NCI-H345 (cell line): ENCODE measurements around the gene TRPC1.
"Not testable (repeated sequence)": the region's sequence is repeated elsewhere in the genome, so short reads cannot be mapped to it uniquely, and the experiment has no call there.

Experiments
- DNase-seq: peaks from one replicate; lab custom pipeline; 2025; lab: John Stamatoyannopoulos, UW

The TRPC1 gene

DNA sequence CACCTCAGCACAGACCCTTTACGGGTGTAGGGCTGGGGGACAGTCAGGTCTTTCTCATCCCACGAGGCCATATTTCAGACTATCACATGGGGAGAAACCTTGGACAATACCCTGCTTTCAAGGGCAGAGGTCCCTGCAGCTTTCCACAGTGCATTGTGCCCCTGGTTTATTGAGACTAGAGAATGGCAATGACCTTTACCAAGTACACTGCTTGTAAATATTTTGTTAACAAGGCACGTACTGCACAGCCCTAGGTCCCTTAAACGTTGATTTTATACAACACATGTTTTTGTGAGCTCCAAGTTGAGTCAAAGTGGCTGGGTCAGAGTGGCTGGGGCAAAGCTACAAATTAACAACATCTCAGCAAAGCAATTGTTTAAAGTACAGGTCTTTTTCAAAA is 28.8 kb downstream of the TRPC1 start:
- DNase-seq: not testable (repeated sequence)

DNA sequence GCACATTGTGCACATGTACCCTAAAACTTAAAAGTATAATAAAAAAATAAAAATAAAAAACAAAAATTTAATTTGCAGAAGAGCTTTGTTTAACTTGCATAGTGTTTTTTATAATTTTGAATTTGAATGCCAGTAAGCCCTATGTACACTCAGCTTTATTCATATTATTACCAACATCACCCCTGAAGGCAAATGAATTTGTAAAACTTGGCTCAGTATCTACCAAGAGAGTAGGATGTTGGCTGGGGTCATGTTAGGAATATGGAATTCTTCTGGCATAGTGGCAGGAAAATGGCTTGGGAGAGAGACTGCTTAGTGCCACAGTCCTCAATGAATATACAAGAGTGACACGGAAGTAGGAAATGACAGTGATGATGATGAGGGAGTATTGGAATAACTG is 30.7 kb downstream of the TRPC1 start:
- no peak for DNase-seq

GRCh38 chr3:142768338-142768737 is 44.5 kb downstream of the TRPC1 start:
- no peak for DNase-seq

- DNase-seq: no peak
Measured at GRCh38 chr3:142777927-142778326, 54.1 kb downstream of the TRPC1 start.

DNA sequence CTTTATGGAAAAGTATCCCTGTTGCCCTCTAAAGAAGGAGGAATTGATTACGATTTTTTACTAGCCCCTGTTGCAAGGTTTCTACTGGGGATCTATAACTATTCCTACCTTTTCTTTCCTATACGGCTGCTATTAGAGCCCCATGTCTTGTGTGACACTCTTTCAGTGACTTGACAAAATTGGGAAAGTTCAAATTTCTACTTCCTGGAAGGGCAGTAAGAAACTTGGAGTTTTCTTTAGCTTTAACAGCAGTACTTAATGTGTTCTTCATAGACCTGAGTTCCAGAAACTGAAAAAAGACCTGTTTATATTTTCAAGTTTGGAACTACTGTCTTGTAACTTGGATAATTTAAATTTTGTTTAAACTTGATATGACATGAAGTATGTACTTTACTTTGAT is 54.7 kb downstream of the TRPC1 start:
- DNase-seq: no peak

- no peak for DNase-seq
Measured at GRCh38 chr3:142779591-142779990, 55.8 kb downstream of the TRPC1 start.

GRCh38 chr3:142782616-142783015 is 58.8 kb downstream of the TRPC1 start:
- DNase-seq: no peak

DNA sequence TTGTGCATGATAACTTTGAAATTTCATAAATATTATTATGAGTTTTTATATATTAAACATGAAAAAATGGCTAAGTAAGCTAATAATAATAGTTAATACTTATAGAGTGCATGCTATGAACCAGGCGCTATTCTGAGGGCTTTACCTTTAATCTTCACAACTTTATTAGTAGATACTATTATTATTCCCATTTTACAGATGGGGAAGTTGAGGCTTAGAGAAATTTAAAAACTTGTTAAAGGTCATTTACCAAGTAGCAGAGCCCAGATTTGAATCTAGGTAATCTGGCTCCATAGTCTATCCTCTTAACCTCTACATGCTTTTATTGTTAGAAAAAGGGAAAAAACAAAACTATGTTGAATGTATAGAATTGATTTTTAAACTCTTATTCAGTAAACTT is 60.4 kb downstream of the TRPC1 start:
- DNase-seq: no peak

DNA sequence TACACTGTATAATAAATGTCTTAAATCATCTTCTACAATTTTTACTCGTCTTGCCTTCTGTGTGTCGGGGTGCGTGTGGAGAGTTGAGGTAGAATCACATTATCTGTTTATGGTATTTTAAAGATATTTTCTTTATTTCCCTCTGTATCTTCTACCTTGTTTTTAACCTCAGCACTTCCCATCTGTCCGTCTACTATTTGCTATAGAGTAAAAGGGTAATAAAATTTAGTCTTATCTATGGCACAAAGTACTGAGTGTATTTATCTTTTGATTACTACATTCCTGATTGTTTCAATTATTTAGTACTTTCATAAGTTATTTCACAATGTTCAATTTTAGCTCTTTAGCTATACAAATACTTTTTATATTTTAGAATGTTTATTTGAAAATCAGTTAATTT is 62.2 kb downstream of the TRPC1 start:
- no peak for DNase-seq

GRCh38 chr3:142787719-142788118 is 63.9 kb downstream of the TRPC1 start:
- no peak for DNase-seq

DNA sequence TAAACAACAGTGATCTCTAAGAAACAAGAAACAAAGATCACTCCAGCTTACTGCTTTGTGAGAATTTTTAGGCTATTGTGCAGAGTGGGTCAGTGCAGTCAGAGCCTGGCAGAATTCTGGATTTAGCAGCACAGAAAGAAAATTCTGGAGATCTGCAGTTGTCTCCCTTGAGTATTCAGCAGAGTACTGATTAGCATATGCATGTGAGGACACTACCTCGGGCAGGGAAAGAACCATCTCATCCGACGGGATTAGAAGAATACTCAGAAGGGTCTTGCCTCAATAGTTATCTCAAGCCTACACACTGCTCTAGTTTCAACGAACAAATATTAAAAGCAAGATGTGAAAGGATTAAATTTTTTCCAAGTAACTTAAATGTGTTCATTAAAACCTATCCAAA is 70.7 kb downstream of the TRPC1 start:
- DNase-seq: no peak

GRCh38 chr3:142795332-142795731 is 71.5 kb downstream of the TRPC1 start:
- DNase-seq: no peak

DNA sequence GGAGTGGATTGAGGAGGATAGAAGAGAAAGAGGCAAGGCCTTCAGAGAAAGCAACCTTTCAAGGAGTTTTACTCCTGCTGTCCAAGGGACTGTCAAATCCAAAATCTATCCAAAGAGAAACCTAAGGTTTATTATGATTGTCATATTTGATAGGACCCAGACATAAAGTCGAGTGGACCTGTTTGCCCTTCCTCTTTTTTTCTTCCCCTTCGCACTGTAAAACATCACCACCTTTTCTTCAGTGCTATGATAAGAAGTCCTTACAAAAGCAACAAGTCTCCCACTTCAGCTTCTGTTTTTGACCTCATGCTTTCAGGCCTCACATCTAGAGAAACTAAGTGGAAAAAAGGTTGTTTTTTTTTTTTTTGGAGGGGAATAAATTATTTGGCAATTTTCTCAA is 73.0 kb downstream of the TRPC1 start:
- DNase-seq: no peak

DNA sequence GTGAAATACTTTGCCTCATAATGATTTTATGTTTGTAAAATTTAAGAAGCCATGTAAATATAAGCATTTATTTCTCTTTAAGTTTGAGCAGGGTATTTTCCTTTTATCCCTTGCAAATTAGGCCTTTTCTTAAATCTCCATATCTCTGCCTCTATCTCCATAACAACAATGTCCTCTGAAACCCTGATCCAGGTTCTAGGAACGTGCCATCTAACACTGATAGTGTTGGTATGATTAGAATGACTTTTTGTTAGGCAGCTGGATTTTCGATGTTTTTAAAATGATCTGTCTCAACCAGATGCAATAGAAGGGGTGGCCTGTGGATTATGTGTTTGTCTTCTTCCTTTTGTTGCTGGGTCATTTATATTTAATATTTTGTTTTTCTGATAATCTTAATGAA is 77.9 kb downstream of the TRPC1 start:
- no peak for DNase-seq

- DNase-seq: no peak
Measured at GRCh38 chr3:142802891-142803290, 79.1 kb downstream of the TRPC1 start.

DNA sequence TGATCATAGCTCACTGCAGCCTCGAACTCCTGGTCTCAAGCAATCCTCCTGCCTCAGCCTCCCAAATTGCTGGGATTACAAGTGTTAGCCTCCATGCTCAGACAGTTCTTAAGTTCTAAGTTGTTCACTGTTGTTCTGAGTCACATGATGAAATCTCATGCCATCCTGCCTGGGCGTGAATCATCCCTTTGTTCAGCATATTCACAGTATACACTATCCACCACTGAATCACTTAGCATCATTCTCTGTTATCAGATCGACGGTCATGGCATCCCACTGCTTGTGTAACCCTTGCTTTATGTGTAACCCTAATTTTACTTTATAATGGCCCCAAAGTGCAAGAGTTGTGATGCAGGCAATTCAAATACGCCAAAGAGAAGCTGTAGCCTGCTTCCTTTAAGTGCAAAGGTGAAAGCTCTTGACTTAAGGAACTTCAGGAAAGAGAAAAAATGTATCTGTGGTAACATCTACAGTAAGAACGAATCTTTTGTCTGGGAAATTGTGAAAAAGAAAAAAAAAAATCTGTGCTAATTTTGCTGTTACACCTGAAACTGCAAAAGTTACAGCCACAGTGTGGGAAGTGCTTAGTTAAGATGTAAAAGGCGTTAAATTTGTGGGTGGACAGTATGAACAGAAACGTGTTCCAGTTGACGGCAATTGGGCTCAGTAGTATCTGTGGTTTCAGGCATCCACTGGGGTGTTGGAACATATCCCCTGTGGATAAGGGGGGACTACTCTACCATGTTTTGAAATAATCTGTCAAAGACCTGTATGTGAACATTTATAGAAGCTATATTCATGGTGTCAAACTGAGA is 84.5 kb downstream of the TRPC1 start:
- no peak for DNase-seq

DNA sequence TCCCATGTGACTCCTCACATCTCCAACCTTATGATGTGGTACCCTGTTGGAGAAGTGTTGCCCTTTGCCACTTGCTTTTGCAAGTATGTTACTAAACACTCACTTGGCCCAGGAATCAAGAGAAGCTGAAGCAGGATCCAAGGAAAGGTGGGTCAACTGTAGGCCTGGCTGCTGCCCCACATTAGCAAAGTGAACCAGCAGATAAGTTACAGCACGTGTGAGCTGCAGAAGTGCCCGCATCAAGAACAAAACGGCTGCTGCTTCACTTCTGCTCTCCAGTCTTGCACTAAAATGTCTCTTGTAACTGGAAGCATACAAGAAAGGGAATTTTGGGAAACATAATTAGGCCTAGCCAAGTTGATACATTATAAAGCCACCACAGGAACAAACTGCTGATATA is 85.4 kb downstream of the TRPC1 start:
- DNase-seq: no peak

DNA sequence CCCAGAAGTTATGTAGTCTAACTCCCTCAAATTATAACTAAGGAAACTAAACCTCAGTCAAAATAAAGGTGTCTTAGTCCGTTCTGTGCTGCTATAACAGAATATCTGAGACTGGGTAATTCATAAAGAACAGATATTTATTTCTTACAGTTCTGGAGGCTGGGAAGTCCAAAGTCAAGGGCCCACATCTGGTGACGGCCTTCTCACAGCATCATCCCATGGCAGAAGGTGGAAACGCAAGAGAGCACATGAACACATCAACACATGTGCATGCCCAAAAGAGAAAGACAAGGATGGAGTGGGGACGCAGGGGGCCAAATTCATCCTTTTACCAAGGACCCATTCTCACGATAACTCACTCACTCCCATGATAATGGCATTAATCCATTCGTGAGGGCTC is 92.0 kb downstream of the TRPC1 start:
- no peak for DNase-seq

GRCh38 chr3:142817356-142817755 is 93.5 kb downstream of the TRPC1 start:
- no peak for DNase-seq

- no peak for DNase-seq
Measured at GRCh38 chr3:142817897-142818296, 94.1 kb downstream of the TRPC1 start.

- no peak for DNase-seq
Measured at GRCh38 chr3:142818651-142819050, 94.8 kb downstream of the TRPC1 start.

DNA sequence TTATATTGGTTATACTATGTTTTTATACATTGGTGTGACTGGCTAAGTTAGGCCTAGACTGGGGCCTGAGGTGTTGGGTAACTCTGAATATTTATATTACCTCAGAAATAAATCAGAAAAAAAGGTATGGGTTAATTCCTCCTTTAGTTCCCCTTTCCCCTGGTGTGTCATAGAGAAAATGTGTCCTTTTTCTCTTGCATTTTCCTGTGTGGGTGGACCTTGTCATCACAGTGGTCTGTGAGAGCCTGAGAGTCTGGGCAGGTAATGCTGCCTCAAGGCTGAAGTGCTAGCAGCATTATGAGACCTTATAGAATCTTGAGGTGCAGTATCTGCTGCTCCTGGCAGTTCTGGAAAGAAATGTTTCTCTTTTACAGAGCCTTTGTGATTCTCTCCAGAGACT is 95.3 kb downstream of the TRPC1 start:
- DNase-seq: no peak

DNA sequence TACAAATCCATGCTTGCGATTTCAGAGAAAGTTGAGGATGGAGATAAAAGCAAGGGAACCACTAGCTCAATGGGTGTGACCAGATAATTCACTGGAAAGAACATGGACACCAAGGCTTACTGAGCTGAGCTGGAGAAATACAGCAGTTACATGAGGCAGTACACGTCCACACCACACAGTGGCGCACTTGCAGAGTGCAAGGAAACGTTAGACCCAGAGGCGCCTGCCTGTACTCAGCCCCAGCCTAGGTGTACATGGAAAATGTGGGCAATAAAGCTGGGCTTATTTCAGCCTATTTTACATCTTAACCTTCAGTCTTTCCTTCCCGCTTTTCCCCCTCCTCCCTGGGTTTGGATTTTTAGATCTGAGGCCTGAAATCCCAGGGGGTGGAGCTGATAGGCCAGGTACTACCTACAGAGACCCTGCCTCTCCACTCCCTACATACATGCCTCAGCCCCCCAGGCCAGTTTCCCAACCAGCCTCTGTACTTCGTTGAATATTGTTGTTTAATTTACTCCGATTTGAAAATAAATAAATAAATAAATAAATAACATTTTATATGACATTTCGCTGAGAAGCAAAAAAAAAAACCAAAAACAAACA is 105.0 kb downstream of the TRPC1 start:
- DNase-seq: peak; percentile 64

DNA sequence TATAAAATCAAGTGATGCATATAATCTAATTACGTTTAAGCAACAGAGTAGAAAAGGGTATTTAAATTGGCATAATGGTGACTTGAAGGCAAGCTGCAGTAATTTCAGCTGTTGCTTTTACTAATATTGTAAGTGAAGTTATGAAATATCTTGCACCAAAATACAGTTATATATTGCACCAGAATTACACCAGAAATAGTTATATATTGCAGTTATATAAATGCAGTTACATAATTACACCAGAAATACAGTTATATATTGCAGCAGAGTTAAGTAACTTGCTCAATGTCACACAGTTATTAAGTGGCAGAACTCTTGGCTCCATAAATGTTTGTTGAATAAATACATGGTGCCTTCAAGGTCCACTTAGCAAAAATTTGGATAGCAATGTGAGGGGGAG is 113.7 kb downstream of the TRPC1 start:
- no peak for DNase-seq
